Hepatocyte (in vitro differentiated cells): ENCODE data around the gene ST6GALNAC5. TPM values are rescaled to one million over a fixed set of nuclear protein-coding genes. Genes with fewer than 3 reads are reported as not detected.

Source experiments
- DNase-seq: peaks from one replicate; pipeline ENCODE4 v3.0.0-alpha.2; 2016; ENCODE audit warnings: low spot score
- H2AFZ ChIP-seq: fragments of 200-600 bp; sonication (generic); 2 replicates; pipeline ENCODE4 v1.6.0; 2016; ENCODE audit warnings: antibody characterized with exemption, mild to moderate bottlenecking
- H3K27ac ChIP-seq: fragments of 200-600 bp; sonication (generic); 2 replicates; pipeline ENCODE4 v1.5.1; 2016; ENCODE audit warnings: mild to moderate bottlenecking
- H3K27me3 ChIP-seq: fragments of 200-600 bp; sonication (generic); 2 replicates; pipeline ENCODE4 v1.6.1; 2016
- H3K36me3 ChIP-seq: fragments of 200-600 bp; sonication (generic); replicated peaks from 2 replicates; pipeline ENCODE4 v1.5.1; 2016; ENCODE audit warnings: low read depth; ENCODE audit not compliant: insufficient read depth
- H3K4me1 ChIP-seq: fragments of 200-600 bp; sonication (generic); 2 replicates; pipeline ENCODE4 v1.5.1; 2016; ENCODE audit warnings: mild to moderate bottlenecking, moderate library complexity; ENCODE audit not compliant: insufficient read depth
- H3K4me2 ChIP-seq: fragments of 200-600 bp; sonication (generic); 2 replicates; pipeline ENCODE4 v1.6.0; 2016
- H3K4me3 ChIP-seq: fragments of 200-600 bp; sonication (generic); 2 replicates; pipeline ENCODE4 v1.5.1; 2016; ENCODE audit warnings: mild to moderate bottlenecking
- H3K79me2 ChIP-seq: fragments of 200-600 bp; sonication (generic); 2 replicates; pipeline ENCODE4 v1.6.0; 2017; ENCODE audit warnings: mild to moderate bottlenecking
- H3K9me2 ChIP-seq: fragments of 200-600 bp; sonication (generic); replicated peaks from 2 replicates; pipeline ENCODE4 v1.6.0; 2017; ENCODE audit warnings: mild to moderate bottlenecking; ENCODE audit not compliant: insufficient read depth
- H3K9me3 ChIP-seq: fragments of 200-600 bp; sonication (generic); 2 replicates; pipeline ENCODE4 v1.5.1; 2016; ENCODE audit warnings: low read depth, mild to moderate bottlenecking
- H4K20me1 ChIP-seq: fragments of 200-600 bp; sonication (generic); 2 replicates; pipeline ENCODE4 v1.6.0; 2016; ENCODE audit warnings: mild to moderate bottlenecking; ENCODE audit not compliant: insufficient read depth, poor library complexity, severe bottlenecking
- CTCF ChIP-seq: fragments of 200-600 bp; sonication (generic); IDR thresholded peaks from 2 replicates; pipeline ENCODE4 v1.5.1; 2016; ENCODE audit warnings: antibody characterized with exemption, mild to moderate bottlenecking; ENCODE audit not compliant: poor library complexity
- EZH2 ChIP-seq: fragments of 200-600 bp; sonication (generic); IDR thresholded peaks from 2 replicates; pipeline ENCODE4 v1.6.1; 2016; ENCODE audit warnings: antibody characterized with exemption, mild to moderate bottlenecking, borderline replicate concordance
- EZH2phosphoT487 ChIP-seq: fragments of 200-600 bp; sonication (generic); IDR thresholded peaks from one replicate; pipeline ENCODE4 v1.6.1; 2018; ENCODE audit warnings: antibody characterized with exemption, mild to moderate bottlenecking, low read depth, moderate library complexity; ENCODE audit not compliant: unreplicated experiment, severe bottlenecking
- WGBS: methylation state at CpG from one replicate; pipeline ENCODE4 v1.1.6; 2016; ENCODE audit warnings: low lambda C conversion rate; ENCODE audit errors: missing lambda C conversion rate; 5-methylcytosine and 5-hydroxymethylcytosine counted together
- polyA plus RNA-seq: library from polyadenylated mRNA; unstranded; fragments of >200 nt; fragmentation: Nextera tagmentation; extraction: Ambion mirVana; gene quantifications from 2 replicates; pipeline ENCODE4 v1.2.1, GENCODE V29; 2016
- total RNA-seq: library from RNA; depleted of rRNA; stranded (reverse); fragments of >200 nt; gene quantifications from 2 replicates; pipeline ENCODE4 v1.2.3, GENCODE V29; 2014

ST6GALNAC5 gene
- total and polyA plus RNA-seq, 2 experiments from 2014 or later, result 3.6 to 3.7 TPM

- H3K4me2 ChIP-seq, result no peak overlapping the region
- H3K9me2 ChIP-seq, result no peaks in the 10 kb centered on the region
- no peak overlapping the region for H3K4me3 ChIP-seq
- no peak for DNase-seq
- 13% methylated on average over 1 of the region's 1 CpG for WGBS
- no peaks in the 10 kb centered on the region for H3K9me3 ChIP-seq
- no peaks in the 10 kb centered on the region for H3K27me3 ChIP-seq
- H2AFZ ChIP-seq, result no peak overlapping the region
- TF ChIP-seq CTCF, result no peak
- TF ChIP-seq EZH2phosphoT487, result no peak
- TF ChIP-seq EZH2, result no peak
- H4K20me1 ChIP-seq, result no peaks in the 10 kb centered on the region
- peaks cover 8% of the 10 kb centered on the region for H3K4me1 ChIP-seq
- H3K27ac ChIP-seq, result no peak overlapping the region
- no peaks in the 10 kb centered on the region for H3K79me2 ChIP-seq
- no peaks in the 10 kb centered on the region for H3K36me3 ChIP-seq
Observed at GRCh38 chr1:77027847-77028246, 160.6 kb downstream of the ST6GALNAC5 start.

GRCh38 chr1:77030401-77031105, 163.3 kb downstream of the ST6GALNAC5 start:
- H3K27ac ChIP-seq, result no peak overlapping the region
- H3K4me3 ChIP-seq, result no peak overlapping the region
- no peaks in the 10 kb centered on the region for H3K27me3 ChIP-seq
- TF ChIP-seq EZH2, result no peak
- no peak for TF ChIP-seq EZH2phosphoT487
- no peak for TF ChIP-seq CTCF
- no peak overlapping the region for H2AFZ ChIP-seq
- H4K20me1 ChIP-seq, result no peaks in the 10 kb centered on the region
- no peaks in the 10 kb centered on the region for H3K9me2 ChIP-seq
- H3K4me2 ChIP-seq, result peak overlapping the region; percentile 16
- 84% methylated on average over 5 of the region's 5 CpGs for WGBS
- H3K9me3 ChIP-seq, result no peaks in the 10 kb centered on the region
- peak; percentile 20 for DNase-seq
- H3K79me2 ChIP-seq, result no peaks in the 10 kb centered on the region
- peaks cover 8% of the 10 kb centered on the region for H3K4me1 ChIP-seq
- H3K36me3 ChIP-seq, result no peaks in the 10 kb centered on the region

GRCh38 chr1:77031106-77031662, 163.9 kb downstream of the ST6GALNAC5 start:
- H2AFZ ChIP-seq, result no peak overlapping the region
- no peaks in the 10 kb centered on the region for H3K36me3 ChIP-seq
- H3K79me2 ChIP-seq, result no peaks in the 10 kb centered on the region
- peak; percentile 40 for DNase-seq
- H3K4me2 ChIP-seq, result no peak overlapping the region
- peaks cover 8% of the 10 kb centered on the region for H3K4me1 ChIP-seq
- TF ChIP-seq CTCF, result peak; percentile 21
- TF ChIP-seq EZH2phosphoT487, result no peak
- H3K27ac ChIP-seq, result no peak overlapping the region
- no peaks in the 10 kb centered on the region for H4K20me1 ChIP-seq
- WGBS, result 22% methylated on average over 3 of the region's 3 CpGs
- H3K9me3 ChIP-seq, result no peaks in the 10 kb centered on the region
- H3K4me3 ChIP-seq, result no peak overlapping the region
- H3K9me2 ChIP-seq, result no peaks in the 10 kb centered on the region
- H3K27me3 ChIP-seq, result no peaks in the 10 kb centered on the region
